ENCODE results near the gene DTX1.
A peak's percentile ranks its signal among the peaks of the same experiment; 100 is the strongest.

Gene DTX1

DNA sequence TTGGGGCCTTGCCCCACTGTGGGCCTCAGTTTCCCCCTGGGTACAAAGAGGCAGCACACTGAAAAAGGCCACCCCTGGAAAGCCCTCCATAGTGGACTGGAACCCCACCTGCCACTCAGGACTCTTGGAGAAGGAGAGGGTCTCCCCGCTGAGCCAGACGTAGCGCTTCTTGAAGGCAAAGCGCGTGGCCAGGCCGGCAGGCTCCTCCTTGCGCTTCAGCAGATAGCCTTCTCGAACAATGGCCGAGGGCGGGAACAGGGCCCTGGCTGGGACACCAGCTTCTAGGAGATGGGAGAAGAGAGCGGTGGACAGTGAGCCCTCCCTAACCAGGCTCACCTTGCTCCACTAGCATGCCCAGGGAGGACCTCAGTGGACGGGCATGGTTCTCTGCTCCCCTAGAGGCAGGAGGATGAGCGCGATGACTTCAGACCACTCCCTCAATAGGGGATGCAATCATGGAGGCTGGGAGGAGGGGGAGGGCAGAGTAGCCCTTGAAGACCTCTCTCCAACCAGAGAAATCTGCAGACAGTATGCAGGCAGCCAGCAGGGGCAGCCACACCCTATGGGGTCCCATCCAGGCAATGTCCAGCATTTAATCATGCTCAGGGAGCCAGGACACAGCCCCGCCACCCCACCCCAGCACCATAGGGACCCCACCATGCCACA is 49.2 kb downstream of the DTX1 start:
- Histone ChIP-seq H2AFZ (no peak overlapping the region), H3K36me3 (ENCODE audit: control insufficient read depth, insufficient read depth, low read length) (no peaks in the 10 kb centered on the region), H3K9me3 (ENCODE audit: control insufficient read depth, low read length) (no peaks in the 10 kb centered on the region), H3K27me3 (ENCODE audit: control insufficient read depth, insufficient read depth, low read length) (no peaks in the 10 kb centered on the region), H3K4me1 (peaks cover 8% of the 10 kb centered on the region), H3K79me2 (peaks cover 3% of the 10 kb centered on the region), H3K27ac (no peak overlapping the region), H3K9ac (no peak overlapping the region), H3K4me3 (ENCODE audit: low read depth, low read length) (no peak overlapping the region), H3K4me2 (ENCODE audit: low read length) (no peak overlapping the region)
- TF ChIP-seq CTCF (IDR thresholded peaks at IDR 0.05): no peak

- Histone ChIP-seq H3K27ac (no peak overlapping the region), H3K9me3 (ENCODE audit: control insufficient read depth, low read length) (no peaks in the 10 kb centered on the region), H3K79me2 (peaks cover 3% of the 10 kb centered on the region), H2AFZ (no peak overlapping the region), H3K4me2 (ENCODE audit: low read length) (no peak overlapping the region), H3K9ac (no peak overlapping the region), H3K27me3 (ENCODE audit: control insufficient read depth, insufficient read depth, low read length) (no peaks in the 10 kb centered on the region), H3K4me1 (peaks cover 8% of the 10 kb centered on the region), H3K36me3 (ENCODE audit: control insufficient read depth, insufficient read depth, low read length) (no peaks in the 10 kb centered on the region), H3K4me3 (ENCODE audit: low read depth, low read length) (no peak overlapping the region)
- no peak for TF ChIP-seq CTCF (IDR thresholded peaks at IDR 0.05)
These were observed 49.8 kb downstream of the DTX1 start for GRCh38 chr12:113106361-113106760.

GRCh38 chr12:113108308-113108707 is 51.8 kb downstream of the DTX1 start:
- Histone ChIP-seq H2AFZ (no peak overlapping the region), H3K27ac (no peak overlapping the region), H3K4me2 (ENCODE audit: low read length) (no peak overlapping the region), H3K9ac (no peak overlapping the region), H3K27me3 (ENCODE audit: control insufficient read depth, insufficient read depth, low read length) (no peaks in the 10 kb centered on the region), H3K4me1 (peaks cover 8% of the 10 kb centered on the region), H3K79me2 (peaks cover 5% of the 10 kb centered on the region), H3K36me3 (ENCODE audit: control insufficient read depth, insufficient read depth, low read length) (no peaks in the 10 kb centered on the region), H3K4me3 (ENCODE audit: low read depth, low read length) (no peak overlapping the region), H3K9me3 (ENCODE audit: control insufficient read depth, low read length) (no peaks in the 10 kb centered on the region)
- no peak for TF ChIP-seq CTCF (IDR thresholded peaks at IDR 0.05)

GRCh38 chr12:113109360-113109759 is 52.8 kb downstream of the DTX1 start:
- Histone ChIP-seq H3K36me3 (ENCODE audit: control insufficient read depth, insufficient read depth, low read length) (no peaks in the 10 kb centered on the region), H3K79me2 (peaks cover 2% of the 10 kb centered on the region), H3K4me2 (ENCODE audit: low read length) (no peak overlapping the region), H3K9me3 (ENCODE audit: control insufficient read depth, low read length) (no peaks in the 10 kb centered on the region), H3K4me3 (ENCODE audit: low read depth, low read length) (no peak overlapping the region), H3K27ac (peak overlapping the region; percentile 27), H3K27me3 (ENCODE audit: control insufficient read depth, insufficient read depth, low read length) (no peaks in the 10 kb centered on the region), H3K4me1 (peaks cover 8% of the 10 kb centered on the region), H2AFZ (no peak overlapping the region), H3K9ac (no peak overlapping the region)
- no peak for TF ChIP-seq CTCF (IDR thresholded peaks at IDR 0.05)
